GM18502 (cell line): ENCODE results near the gene NAA10.
A peak's percentile ranks its signal among the peaks of the same experiment; 100 is the strongest.

Source experiments
- ATAC-seq: cut with Tn5 transposase; IDR thresholded peaks from one replicate; pipeline ENCODE4 v1.9.1; 2021; ENCODE audit warnings: mild to moderate bottlenecking; ENCODE audit not compliant: unreplicated experiment, poor library complexity

Gene NAA10

GRCh38 chrX:153950127-153950526, 15.3 kb upstream of the NAA10 start:
- ATAC-seq = no peak

- ATAC-seq = no peak
Observed at GRCh38 chrX:153948847-153949805, 14.3 kb upstream of the NAA10 start.

DNA sequence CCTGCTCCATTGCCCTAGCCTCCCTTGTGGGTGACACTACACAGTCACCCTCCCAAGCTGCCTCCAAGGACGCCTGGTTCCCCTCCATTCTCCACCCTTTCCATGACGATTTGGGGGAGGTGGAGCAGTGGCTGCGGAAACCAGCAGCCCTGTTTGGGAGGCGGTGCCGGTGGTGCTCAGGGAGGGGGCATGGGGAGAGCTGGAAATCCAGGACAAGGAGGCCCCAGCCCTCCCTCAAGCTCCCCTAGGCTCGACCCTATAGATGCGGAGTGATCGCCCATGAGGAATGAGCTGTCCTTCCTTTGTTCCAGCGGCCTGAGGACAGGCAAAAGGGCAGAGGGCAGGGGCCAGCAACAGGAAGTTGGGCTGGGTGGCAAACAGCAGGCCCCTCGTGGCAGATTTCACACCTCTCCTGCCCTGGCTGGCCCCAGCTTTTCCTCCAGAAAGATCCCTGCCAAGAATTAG, 13.2 kb upstream of the NAA10 start:
- ATAC-seq = no peak

DNA sequence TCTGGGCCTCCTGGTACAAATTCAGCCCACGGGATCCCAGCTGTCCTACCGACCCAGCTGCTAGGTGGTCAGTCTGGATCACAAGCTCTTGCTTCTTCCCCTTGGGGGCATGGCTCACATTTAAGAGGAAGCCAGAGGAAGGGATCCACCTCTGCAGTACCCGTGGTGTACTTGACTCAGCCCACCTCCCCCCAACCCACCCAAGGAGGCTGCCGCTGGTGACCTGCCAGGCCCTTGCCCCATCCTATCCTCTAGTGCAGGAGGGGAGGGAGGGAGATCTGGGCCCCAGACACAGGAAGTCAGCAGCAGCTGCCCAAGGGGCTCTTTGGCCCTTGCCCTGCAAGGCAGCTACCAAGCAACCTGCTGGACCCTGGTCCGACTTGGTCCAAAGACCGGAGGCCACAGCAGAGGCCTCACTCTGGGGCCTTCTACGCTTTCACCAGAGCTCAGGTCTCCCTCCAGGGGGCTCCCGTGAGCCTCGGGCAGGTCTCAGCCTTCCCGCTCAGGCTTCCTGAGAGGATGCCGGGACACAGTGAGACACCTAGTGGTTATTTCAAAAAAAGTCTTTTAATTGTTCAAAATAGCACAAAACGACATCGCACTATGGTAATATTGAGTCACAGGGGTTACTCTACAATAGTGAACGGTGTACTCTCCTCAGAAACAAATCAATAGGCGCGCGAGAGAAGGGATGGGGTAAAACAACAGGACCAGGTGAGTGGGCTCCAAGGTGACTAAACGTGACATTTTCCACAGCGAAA, 12.4 kb upstream of the NAA10 start:
- ATAC-seq = peak; percentile 85

DNA sequence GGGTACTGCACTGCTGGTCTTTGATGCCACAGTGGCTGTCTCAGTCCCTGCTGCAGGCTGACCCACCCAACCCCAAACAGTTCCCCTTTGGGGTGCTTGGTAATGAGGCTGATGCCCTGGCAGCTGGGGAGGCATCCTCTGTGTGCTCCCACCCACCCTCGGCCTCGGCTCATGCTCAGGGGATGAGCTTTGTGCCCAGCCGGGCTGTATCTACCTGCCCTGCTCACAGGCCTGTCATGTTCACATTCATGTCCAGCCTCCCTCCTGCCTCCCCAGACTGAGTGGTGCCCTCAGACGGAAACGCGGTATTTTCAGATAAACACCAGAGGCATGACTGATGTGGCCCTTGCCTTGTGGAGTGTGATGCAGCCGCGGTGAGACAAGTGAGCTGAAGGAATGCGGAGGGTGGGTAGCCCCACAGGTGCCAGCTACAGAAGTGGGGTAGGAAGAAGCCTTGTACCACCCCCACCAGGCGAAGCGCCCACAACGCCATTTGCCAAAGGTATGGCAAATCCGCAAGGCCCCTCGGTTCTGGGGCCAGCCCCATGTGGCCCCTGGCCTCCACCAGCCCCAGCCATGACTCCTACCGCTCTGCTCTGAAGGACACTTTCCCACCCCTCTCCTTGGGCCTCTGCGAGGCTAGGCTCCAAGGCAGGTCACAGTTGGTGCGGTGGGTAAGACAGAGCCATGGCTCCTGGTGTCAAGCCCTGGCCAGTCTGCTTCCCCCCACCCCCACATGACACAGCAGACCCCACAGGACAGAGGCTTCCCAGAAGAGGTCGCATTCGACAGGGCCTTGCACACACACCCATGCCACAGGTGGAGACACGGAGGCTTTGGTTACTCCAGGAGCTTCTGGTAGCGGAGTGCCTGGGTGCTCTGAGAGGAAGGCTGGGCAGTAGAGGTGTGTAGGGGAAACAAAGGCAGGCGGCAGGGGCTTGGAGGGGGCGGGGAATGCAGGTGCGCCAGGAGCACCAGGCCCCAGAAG, 11.4 kb upstream of the NAA10 start:
- ATAC-seq = no peak

DNA sequence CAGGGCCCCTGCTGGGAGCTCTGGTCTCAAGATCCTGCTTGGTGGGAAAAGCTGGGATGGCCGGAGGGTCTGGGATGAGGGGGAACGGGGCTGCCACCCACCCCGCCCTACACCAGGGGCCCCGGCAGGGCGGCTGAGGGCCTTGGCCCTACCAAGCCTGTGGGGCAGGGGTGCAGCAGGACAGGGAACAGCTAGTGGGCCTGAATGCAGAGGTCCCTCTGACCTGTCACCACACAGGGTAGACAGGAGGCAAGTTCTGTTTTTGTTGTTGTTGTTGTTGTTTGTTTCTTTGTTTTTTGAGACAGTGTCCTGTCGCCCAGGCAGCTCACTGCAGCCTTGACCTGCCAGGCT, 9.9 kb upstream of the NAA10 start:
- ATAC-seq = no peak

- no peak for ATAC-seq
Observed at GRCh38 chrX:153944140-153944799, 9.4 kb upstream of the NAA10 start, which contains the start of gene RENBP. RENBP (minus strand) TSS chrX:153944643; CDS start chrX:153944610, 33 bp downstream.

DNA sequence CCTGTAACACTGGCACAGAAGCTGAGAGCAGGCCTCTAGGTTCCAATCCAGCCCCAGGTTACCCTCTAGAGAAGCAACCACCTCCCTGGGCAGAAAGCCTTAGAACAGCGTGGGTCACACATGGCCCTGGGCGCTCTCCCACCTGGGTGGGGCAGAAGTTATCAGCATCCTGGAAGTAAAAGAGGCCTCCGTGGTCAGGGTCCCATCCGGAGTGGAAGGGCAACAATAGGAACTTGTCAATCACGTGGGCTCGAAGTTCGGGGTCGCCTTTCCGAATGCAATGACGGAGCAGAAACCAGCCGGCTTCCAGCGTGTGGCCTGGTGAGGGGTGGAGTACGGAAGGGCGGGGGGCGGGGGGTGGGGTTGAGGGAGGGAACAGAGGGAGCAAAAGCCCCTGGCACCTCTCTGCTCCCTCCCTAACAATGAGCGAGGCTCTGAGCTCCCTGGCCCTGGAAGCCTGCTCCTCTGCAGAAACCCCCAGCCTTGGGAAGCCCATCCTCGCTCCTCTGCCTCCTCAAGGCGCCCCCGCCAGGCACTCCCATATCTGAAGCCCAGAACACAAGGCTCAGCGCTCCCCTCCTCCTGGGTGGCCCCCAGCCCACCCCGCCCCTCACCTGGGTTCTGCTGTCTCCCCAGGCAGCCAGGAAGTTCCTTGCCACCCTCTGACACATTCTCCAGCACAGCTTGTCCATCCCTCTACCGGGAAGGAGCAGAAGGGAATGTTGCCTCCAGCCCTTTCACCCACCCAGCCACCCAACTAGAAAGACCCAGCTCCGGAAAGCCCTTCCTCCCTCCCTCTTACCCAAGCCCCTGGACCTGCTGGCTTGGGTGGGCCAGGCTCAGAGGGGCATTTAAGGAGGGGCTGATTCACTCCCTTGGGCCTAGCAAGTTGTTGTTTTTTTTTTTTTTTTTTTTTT, 6.8 kb upstream of the NAA10 start:
- ATAC-seq = no peak

GRCh38 chrX:153939573-153939972, 4.7 kb upstream of the NAA10 start:
- ATAC-seq = no peak

GRCh38 chrX:153938226-153938786, 3.5 kb upstream of the NAA10 start:
- ATAC-seq = no peak

DNA sequence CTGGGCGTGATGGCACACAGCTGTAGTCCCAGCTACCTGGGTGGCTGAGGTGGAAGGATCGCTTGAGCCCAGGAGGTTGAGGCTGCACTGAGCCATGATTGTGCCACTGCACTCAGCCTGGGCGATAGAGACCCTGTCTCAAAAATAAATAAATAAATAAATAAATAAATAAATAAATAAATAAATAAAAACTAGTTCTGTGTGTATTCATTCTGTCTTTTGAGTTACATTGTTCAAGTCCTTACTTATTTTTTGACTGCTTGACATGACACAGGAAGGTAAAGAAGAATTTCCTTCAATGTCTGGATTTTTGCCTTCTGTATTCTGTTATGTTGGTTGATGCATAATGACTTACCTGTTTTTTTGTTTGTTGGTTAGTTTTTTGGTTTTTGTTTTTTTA, 2.2 kb upstream of the NAA10 start:
- ATAC-seq = no peak

DNA sequence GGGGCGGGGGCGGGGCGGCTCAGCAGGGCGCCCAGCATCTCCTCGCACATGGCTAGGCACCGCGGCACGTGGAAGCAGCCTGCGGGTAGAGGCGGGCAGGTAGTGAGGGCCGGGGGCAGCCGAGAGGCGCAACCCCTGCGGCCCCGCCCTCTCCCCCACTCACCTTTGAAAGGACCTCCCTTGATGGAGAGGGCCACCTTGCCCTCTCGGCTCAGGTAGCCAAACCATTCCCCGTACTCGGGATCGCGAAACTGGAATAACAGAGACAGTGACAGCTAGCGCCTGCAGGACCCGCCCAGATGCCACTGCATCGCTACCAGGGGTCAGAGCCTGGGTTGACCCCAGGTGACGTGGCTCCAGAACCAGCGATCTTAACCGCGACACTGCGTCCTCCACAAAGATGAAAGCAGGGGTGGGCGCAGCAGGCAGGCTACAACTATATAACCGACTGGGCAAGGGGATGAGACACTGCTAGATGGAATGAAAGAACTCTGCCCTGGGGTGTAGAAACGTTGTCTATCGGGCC, 552 bp upstream of the NAA10 start:
- ATAC-seq = peak; percentile 8

GRCh38 chrX:153934148-153934761, 582 bp downstream of the NAA10 start:
- peak; percentile 20 for ATAC-seq

GRCh38 chrX:153933748-153934147, 1.1 kb downstream of the NAA10 start:
- no peak for ATAC-seq

DNA sequence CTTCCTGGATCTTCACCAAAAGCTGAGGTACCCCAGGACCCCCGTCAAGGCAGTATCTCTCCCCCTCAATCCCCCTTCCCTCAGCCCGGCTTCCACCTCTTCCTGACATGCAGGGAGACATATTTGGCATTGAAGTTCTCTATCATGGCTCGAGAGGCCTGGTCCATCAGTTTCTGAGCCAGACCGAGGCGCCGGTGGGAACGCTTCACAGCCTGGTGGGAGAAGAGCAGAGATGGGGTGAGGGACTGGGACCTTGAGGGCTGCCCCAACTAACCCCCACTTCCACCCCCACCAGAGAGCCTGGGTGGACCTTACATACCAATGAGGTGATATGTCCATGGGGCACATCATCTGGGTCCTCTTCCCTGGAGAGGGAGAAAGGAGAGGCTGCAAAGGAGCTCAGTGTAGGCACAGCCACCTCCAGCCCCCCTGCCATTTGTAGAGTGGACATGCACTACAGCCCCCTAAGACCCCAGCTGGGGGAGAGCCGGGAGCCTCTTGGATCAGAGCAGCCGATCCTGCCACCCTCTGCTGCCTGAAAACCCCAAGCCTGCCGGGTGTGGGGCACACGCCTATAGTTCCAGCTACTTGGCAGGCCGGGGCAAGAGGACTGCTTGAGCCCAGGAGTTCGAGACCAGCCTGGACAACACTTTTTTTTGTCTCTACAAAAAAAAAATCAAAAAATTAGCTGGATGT, 2.5 kb downstream of the NAA10 start:
- no peak for ATAC-seq

DNA sequence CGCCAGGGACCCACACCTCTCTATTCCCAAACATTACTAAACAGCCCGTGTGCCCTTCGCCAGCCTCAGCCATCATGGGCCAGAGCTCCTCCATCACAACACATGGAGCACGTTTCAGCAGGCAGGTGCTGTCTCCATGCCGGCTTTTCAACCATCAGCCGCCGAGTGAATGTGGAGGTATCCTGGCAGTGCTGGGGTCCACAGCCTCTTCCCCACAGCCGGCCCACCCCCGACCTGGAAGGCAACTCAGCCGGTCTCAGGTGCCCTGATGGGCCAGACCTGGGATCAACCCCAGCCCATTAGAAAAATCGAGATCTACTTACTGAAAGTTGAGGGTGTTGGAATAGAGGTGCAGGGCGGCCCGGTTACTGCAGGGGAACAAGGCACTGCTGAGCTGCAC, 3.1 kb downstream of the NAA10 start:
- ATAC-seq = no peak

DNA sequence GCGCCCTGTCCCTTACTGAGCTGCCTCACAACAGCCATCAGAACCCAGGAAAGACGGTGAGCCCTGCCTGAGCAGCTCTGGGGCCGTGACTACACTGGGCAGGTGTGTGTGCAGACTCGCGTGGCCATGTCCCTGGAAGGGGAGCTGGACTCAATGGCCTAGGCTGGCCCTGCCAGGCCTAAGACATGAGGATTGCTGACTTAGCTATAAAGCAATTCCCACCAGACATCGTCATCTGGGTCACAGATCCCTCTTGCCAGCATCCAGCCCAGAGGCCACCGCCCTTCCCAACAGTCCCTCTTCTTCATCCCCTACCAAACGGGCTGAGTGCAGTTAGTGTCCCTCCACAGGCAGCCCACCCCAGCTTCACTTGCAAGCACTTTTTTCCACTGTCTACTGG, 3.7 kb downstream of the NAA10 start:
- ATAC-seq = no peak
